Measurements from ENCODE around the gene TPCN2. TPM values are rescaled to one million over a fixed set of nuclear protein-coding genes. Genes with fewer than 3 reads are reported as not detected.

Gene TPCN2
- total and polyA plus RNA-seq, 4 donors, result 8.7 to 25.9 (median 15.3) TPM

DNA sequence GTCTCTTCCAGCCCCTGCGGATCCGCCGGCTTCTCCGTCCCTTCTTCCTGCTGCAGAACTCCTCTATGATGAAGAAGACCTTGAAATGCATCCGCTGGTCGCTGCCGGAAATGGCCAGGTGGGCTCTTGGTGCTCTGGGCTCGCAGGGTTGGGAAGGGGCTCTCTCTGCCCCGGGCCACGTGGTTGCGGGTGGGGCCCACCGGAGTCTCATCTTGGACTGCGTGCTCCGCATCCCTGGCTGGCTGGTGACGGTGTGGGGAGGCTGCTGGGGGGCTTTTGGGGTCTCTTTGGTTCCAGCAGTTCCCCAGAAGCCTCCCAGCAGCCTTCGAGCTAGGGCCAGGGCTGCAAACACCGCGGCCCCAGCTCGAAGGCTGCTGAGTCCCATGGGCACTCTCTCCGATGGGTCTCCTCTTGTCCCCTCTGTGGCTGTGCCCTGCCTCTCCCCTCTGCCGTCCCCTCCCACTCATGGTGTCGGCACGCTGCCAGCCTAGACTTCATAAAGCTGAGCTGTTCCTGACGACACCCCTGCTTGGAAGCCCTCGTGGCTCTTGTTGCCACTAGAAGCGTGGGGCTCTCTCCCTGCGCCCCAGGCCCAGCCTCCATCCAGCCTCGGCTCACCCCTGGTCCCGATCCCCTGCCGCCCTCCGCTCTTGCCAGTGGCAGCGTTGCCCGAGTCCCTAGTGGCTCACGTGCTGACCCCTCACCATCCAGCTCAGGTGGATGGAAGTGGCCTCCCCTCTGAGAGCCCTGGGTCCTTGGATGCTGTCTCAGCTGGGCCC lies 14.3 kb downstream of the TPCN2 start:
- Histone ChIP-seq H3K27ac (ENCODE audit: low read depth, low read length) (no peak overlapping the region), H3K27me3 (ENCODE audit: control insufficient read depth, insufficient read depth, low read length) (no peaks in the 10 kb centered on the region), H3K4me3 (ENCODE audit: low read depth, low read length) (no peak overlapping the region), H3K36me3 (ENCODE audit: control insufficient read depth, insufficient read depth, low read length) (peaks cover 94% of the 10 kb centered on the region), H3K4me1 (ENCODE audit: control insufficient read depth, insufficient read depth, low read length) (peaks cover 18% of the 10 kb centered on the region), H3K9me3 (ENCODE audit: control insufficient read depth, insufficient read depth, low read length) (no peaks in the 10 kb centered on the region)
- no peak for DNase-seq (ENCODE audit: low read depth in 4 of 6, low spot score in 6 of 6)
- 92% methylated on average over 33 of the region's 34 CpGs for WGBS (ENCODE audit: insufficient coverage)

GRCh38 chr11:69063652-69064260 lies 15.0 kb downstream of the TPCN2 start:
- Histone ChIP-seq H3K27ac (ENCODE audit: low read depth, low read length) (no peak overlapping the region), H3K4me3 (ENCODE audit: low read depth, low read length) (no peak overlapping the region), H3K4me1 (ENCODE audit: control insufficient read depth, insufficient read depth, low read length) (peaks cover 18% of the 10 kb centered on the region), H3K27me3 (ENCODE audit: control insufficient read depth, insufficient read depth, low read length) (no peaks in the 10 kb centered on the region), H3K9me3 (ENCODE audit: control insufficient read depth, insufficient read depth, low read length) (no peaks in the 10 kb centered on the region), H3K36me3 (ENCODE audit: control insufficient read depth, insufficient read depth, low read length) (peaks cover 88% of the 10 kb centered on the region)
- no peak for DNase-seq (ENCODE audit: low read depth in 4 of 6, low spot score in 6 of 6)
- 78% methylated on average over 14 of the region's 14 CpGs for WGBS (ENCODE audit: insufficient coverage)

DNA sequence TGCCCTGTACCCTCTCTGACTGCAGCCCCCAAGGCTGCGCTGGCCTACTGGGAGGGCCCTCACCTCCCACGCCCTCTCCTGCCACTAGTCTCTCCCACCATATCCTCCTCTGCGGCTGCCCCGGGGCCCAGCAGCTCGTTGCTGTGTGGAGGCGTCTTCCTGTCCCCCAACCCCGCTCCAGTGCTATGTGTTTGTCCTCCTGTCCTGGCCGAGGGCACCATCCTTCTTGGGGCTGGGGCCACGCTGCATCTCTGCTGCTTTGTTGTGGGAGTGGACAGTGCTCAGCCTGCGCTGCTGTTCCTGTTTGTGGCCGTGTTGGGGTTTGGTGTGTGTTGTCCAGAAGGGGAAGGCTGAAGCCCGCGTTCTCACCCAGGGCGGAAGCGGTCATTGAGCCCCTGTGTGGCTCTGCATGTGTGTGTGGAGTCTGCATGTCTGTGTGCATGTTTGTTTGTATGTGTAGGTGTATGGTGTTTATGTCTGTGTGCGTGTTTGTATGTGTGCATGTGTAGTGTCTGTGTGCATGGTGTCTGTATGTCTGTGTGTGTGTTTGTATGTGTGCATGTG lies 15.7 kb downstream of the TPCN2 start:
- Histone ChIP-seq H3K9me3 (ENCODE audit: control insufficient read depth, insufficient read depth, low read length) (no peaks in the 10 kb centered on the region), H3K4me3 (ENCODE audit: low read depth, low read length) (no peak overlapping the region), H3K4me1 (ENCODE audit: control insufficient read depth, insufficient read depth, low read length) (peaks cover 18% of the 10 kb centered on the region), H3K27me3 (ENCODE audit: control insufficient read depth, insufficient read depth, low read length) (no peaks in the 10 kb centered on the region), H3K36me3 (ENCODE audit: control insufficient read depth, insufficient read depth, low read length) (peaks cover 81% of the 10 kb centered on the region), H3K27ac (ENCODE audit: low read depth, low read length) (no peak overlapping the region)
- no peak for DNase-seq (ENCODE audit: low read depth in 4 of 6, low spot score in 6 of 6)
- 90% methylated on average over 15 of the region's 16 CpGs for WGBS (ENCODE audit: insufficient coverage)

DNA sequence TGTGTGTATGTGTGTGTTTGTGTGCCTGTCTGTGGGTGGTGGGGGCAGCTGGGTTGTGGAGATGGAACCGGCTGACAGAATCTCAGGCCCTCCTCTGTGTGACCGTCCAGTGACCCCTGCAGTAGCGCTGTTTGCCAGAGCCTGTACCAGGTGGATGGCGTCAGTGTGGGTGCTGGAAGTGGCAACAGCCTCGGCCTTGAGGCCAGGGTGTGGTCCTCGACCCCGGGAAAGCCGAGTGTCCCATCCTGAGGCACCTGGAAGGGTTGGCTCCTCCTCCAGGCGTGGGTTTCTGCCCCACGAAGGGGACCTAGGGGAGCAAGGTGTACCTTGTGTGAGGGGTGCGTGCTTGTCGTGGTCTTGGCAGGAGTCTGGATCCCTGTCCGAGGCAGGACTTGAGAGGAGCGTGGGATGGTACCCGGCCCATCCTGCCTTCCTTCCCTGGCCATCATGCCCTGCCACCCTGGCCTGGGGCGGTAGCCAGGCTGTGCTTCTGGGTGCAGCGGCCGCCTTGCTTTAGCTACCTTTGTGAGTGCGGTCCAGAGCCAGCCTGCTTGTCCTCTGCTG lies 16.5 kb downstream of the TPCN2 start:
- WGBS (ENCODE audit: insufficient coverage), result 95% methylated on average over 19 of the region's 19 CpGs
- Histone ChIP-seq H3K36me3 (ENCODE audit: control insufficient read depth, insufficient read depth, low read length) (peaks cover 75% of the 10 kb centered on the region), H3K4me3 (ENCODE audit: low read depth, low read length) (no peak overlapping the region), H3K27ac (ENCODE audit: low read depth, low read length) (no peak overlapping the region), H3K4me1 (ENCODE audit: control insufficient read depth, insufficient read depth, low read length) (peaks cover 18% of the 10 kb centered on the region), H3K9me3 (ENCODE audit: control insufficient read depth, insufficient read depth, low read length) (no peaks in the 10 kb centered on the region), H3K27me3 (ENCODE audit: control insufficient read depth, insufficient read depth, low read length) (no peaks in the 10 kb centered on the region)
- DNase-seq (ENCODE audit: low read depth in 4 of 6, low spot score in 6 of 6), result no peak

DNA sequence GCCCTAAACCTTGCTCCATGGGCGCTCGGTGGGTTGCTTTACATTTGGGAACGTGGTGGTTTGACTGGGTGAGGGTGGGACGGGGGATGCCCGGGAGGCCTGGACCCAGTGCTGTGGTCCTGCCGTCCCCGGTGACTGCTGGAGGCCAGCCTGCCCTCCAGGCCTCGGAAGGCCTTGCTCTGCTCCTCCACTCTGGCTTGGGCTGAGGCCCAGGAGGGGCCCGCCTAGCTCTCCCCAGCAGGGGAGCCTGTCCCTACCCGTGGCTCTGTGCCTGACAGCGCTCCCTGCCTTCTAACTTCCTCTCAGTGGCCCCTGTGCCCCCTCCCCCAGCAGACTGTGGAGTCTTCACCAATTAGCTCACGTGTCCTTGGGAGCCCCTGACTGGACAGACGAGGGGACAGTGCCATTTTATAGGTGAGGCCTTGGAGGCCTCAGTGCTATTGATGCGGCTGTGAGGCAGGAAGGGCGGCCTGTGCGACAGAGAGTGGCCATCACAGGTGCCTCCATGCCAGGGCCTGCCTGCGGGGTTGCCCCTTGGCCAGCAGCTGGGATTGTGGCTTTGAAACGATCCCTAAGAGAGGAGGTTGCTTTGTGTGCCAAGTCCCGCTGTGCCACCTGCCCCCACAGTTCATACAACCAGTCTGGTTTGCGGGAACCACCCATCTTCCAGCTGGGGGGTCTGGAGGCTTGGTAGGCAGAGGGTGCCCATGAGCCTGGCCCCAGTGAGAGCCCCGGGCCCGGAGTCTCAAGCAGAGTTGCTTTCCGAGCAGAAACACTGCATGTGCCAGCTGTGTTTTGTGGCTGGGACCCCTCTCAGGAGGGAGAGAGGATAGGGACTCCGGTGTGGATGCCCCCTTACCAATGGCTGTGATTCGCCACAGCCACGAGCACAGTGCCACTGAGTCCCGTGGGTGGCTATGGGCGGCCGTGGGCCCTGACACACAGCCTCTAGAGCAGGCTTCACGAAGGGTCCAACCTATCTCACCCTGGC lies 17.7 kb downstream of the TPCN2 start:
- no peaks in the 10 kb centered on the region for H3K9me3 ChIP-seq (ENCODE audit: control insufficient read depth, insufficient read depth, low read length)

GRCh38 chr11:69067200-69067599 lies 18.5 kb downstream of the TPCN2 start:
- no peak for DNase-seq (ENCODE audit: low read depth in 4 of 6, low spot score in 6 of 6)
- WGBS (ENCODE audit: insufficient coverage), result 93% methylated on average over 13 of the region's 13 CpGs
- Histone ChIP-seq H3K4me3 (ENCODE audit: low read depth, low read length) (no peak overlapping the region), H3K9me3 (ENCODE audit: control insufficient read depth, insufficient read depth, low read length) (no peaks in the 10 kb centered on the region), H3K36me3 (ENCODE audit: control insufficient read depth, insufficient read depth, low read length) (peaks cover 78% of the 10 kb centered on the region), H3K27ac (ENCODE audit: low read depth, low read length) (no peak overlapping the region), H3K27me3 (ENCODE audit: control insufficient read depth, insufficient read depth, low read length) (no peaks in the 10 kb centered on the region), H3K4me1 (ENCODE audit: control insufficient read depth, insufficient read depth, low read length) (peaks cover 12% of the 10 kb centered on the region)

More for the DNA sequence above, 17.7 kb downstream of the TPCN2 start:
- DNase-seq (ENCODE audit: low read depth in 4 of 6, low spot score in 6 of 6), result no peak
- Histone ChIP-seq H3K4me3 (ENCODE audit: low read depth, low read length) (no peak overlapping the region), H3K27ac (ENCODE audit: low read depth, low read length) (no peak overlapping the region), H3K36me3 (ENCODE audit: control insufficient read depth, insufficient read depth, low read length) (peaks cover 75% of the 10 kb centered on the region), H3K4me1 (ENCODE audit: control insufficient read depth, insufficient read depth, low read length) (peaks cover 12% of the 10 kb centered on the region), H3K27me3 (ENCODE audit: control insufficient read depth, insufficient read depth, low read length) (no peaks in the 10 kb centered on the region)
- WGBS (ENCODE audit: insufficient coverage), result 78% methylated on average over 27 of the region's 30 CpGs

- peaks cover 13% of the 10 kb centered on the region for H3K4me1 ChIP-seq (ENCODE audit: control insufficient read depth, insufficient read depth, low read length)
- no peaks in the 10 kb centered on the region for H3K27me3 ChIP-seq (ENCODE audit: control insufficient read depth, insufficient read depth, low read length)
- WGBS (ENCODE audit: insufficient coverage), result 96% methylated on average over 18 of the region's 23 CpGs
- H3K36me3 ChIP-seq (ENCODE audit: control insufficient read depth, insufficient read depth, low read length), result peaks cover 65% of the 10 kb centered on the region
- DNase-seq (ENCODE audit: low read depth in 4 of 6, low spot score in 6 of 6), result no peak
- H3K4me3 ChIP-seq (ENCODE audit: low read depth, low read length), result no peak overlapping the region
- no peak overlapping the region for H3K27ac ChIP-seq (ENCODE audit: low read depth, low read length)
- H3K9me3 ChIP-seq (ENCODE audit: control insufficient read depth, insufficient read depth, low read length), result no peaks in the 10 kb centered on the region
Measured at GRCh38 chr11:69071086-69071800, 22.5 kb downstream of the TPCN2 start.

GRCh38 chr11:69071956-69072355 lies 23.2 kb downstream of the TPCN2 start:
- DNase-seq (ENCODE audit: low read depth in 4 of 6, low spot score in 6 of 6), result no peak
- Histone ChIP-seq H3K4me3 (ENCODE audit: low read depth, low read length) (no peak overlapping the region), H3K27ac (ENCODE audit: low read depth, low read length) (no peak overlapping the region), H3K27me3 (ENCODE audit: control insufficient read depth, insufficient read depth, low read length) (no peaks in the 10 kb centered on the region), H3K4me1 (ENCODE audit: control insufficient read depth, insufficient read depth, low read length) (peaks cover 11% of the 10 kb centered on the region), H3K36me3 (ENCODE audit: control insufficient read depth, insufficient read depth, low read length) (peaks cover 67% of the 10 kb centered on the region), H3K9me3 (ENCODE audit: control insufficient read depth, insufficient read depth, low read length) (no peaks in the 10 kb centered on the region)
- 85% methylated on average over 12 of the region's 13 CpGs for WGBS (ENCODE audit: insufficient coverage)

All from spinal cord (tissue), 10 donors.